HuH-7.5 (cell line): ENCODE data around the gene EPHA7.

Source experiments
- DNase-seq: peaks from one replicate; pipeline ENCODE4 v3.0.0; 2011; ENCODE audit warnings: low spot score

Gene EPHA7

GRCh38 chr6:93419304-93420162 is at the start of gene EPHA7:
EPHA7 (minus strand) TSS chr6:93419559; CDS start chr6:93419341, 218 bp downstream.
- peak; percentile 38 for DNase-seq

DNA sequence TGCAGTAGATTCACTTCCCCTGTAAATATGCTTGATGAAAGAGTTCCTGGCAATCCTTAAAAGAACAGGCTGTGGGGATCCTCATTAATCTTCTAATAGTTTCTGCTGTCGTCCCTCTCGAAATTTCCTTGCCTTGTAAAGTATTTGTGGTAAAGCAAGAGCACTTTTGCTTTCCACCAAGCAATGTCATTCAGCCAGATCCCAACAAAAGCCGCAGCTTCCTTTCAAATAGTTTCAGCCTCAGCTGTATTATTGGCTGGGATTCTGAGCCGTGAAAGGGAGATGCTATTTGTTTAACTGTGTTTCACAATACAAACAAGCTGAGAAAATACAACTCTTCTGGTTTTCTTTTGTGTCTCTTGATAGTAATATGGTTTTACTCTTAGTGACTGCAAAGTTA is 48.9 kb upstream of the EPHA7 start:
- no peak for DNase-seq

- no peak for DNase-seq
Observed at GRCh38 chr6:93454533-93454932, 35.2 kb upstream of the EPHA7 start.

- DNase-seq: no peak
Observed at GRCh38 chr6:93453956-93454355, 34.6 kb upstream of the EPHA7 start.

DNA sequence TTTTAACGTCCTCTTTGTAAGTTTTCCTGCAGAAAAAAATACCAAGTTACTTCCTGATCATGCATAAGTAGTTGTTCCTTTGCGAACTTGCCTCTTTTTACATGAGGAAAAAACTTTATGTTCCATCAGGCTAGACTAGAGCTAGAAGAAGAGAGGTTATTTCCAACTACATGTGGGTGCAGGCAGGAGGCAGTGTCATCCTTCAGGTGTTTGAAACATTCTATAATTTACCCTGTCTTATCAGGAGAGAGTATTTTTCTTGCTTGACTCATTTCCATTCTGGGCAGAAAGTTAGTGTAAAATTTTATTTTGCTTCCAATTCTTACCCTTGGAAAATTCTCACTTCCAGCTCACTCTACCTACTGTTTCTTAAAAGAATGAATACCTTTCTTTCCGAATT is 28.5 kb upstream of the EPHA7 start:
- no peak for DNase-seq

DNA sequence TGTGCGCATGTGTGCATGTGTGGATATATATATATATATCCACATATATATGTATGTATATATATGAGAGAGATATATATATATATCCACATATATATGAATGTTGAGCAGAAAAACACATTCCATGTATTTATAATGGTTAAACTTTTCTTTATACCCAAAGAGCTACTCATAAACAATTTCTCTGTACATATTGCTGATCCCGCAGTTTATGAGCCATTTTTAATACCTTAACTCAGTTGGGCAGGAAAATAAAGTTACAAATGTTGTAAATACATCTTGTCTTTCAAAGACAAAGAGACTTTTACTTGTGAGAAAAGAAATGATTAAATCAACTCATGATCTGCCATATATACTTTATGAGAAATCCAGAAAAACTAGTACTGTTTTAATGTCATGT is 18.1 kb upstream of the EPHA7 start:
- no peak for DNase-seq

DNA sequence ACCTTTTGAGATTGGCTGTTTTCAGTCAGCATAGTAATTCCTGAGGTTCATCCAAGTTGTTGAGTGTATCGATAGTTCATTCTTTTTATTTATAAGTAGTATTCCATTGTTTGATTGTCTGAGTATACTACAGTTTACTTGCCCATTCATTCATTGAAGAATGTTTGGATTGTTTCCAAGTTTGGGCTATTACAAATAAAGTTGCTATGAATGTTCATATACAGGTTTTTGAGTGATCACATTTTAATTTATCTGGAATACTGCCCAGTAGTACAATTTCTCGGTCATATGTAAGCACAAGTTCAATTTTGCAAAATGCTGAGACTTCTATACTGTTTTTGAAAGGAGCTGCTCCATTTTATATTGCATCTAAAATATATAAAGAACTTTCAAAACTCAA is 14.2 kb upstream of the EPHA7 start:
- DNase-seq: no peak

DNA sequence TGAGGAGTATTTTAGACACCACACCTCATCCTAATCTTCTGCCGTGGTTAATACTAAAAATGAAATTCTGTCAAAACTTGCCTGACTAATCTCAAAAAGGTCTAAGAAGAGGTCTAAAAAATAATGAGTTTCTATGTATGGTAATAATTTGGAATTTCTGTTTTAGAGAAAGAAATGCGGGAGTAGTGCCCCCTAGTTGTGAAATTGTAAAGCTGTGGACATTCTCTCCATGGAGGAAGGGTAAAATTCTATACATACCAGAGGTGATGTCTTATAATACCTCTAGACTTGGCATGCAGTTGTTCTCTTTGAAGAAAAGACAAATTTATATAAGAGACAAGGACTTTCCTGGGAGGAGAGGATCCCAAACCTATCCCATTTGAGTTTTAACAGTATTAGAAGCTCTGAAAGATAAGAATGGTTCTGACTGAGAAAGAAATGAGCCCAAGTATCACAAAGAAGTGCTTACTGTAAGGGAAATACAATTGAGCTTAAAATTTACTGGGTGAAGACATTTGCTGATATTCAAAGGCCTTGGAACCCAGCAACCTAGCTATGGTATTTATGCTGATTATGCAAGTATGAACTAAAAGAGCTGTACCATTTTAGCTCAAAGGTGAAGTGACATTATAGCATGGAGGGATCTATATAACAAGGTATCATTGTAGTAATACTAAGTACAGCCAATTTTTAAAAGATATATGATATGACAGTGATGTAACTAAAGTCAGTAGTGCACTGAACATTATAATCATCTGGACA is 5.1 kb upstream of the EPHA7 start:
- DNase-seq: no peak

DNA sequence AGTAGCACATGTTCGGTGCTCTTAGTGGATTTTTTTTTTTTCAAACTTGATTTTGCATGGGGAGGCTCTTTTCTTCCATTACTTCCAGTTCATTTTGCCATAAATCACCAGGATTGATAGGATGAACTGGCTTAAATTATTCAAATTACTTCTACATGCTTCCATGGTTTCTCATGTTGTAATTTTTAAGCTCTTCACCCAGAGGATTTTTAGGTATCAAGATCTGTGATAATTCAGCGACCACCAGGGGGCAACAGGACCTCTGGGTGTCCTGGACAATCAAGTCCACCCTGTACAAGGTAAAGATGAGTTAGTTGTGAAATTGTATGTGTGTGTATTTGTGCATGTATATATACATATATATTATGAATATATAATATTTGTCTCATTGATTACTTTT is 4.2 kb upstream of the EPHA7 start:
- no peak for DNase-seq

DNA sequence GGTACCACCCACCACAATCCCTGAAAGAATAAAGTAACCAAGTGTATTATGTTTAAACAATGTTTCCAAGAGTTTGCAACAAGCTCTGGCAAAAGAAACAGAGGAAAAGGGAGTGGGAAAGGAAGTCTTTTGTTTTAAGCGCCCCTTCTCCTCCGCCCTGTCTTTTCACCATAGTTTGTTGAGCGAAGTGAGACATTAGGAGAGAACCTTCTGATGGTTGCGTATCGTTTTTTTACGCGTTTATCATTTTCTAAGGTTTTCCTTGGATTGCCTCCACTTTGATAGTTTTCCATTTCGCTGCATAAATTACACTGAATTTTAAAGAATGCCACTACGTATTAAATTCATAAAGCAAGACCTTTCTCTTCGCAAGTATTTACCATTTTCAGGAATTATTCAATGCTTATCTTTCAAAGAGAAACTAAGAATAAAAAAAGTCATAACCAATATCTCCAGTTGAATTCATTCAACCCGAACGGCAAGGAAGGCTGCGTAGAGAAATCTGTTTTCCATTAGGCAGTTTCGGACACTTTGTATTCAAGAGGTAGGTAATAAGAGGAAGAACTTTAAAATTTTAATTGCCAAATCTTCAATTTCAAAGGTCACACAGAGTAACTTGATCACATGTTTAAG is 920 bp upstream of the EPHA7 start:
- DNase-seq: no peak

GRCh38 chr6:93418408-93419303 is 703 bp downstream of the EPHA7 start:
- DNase-seq: peak; percentile 23

DNA sequence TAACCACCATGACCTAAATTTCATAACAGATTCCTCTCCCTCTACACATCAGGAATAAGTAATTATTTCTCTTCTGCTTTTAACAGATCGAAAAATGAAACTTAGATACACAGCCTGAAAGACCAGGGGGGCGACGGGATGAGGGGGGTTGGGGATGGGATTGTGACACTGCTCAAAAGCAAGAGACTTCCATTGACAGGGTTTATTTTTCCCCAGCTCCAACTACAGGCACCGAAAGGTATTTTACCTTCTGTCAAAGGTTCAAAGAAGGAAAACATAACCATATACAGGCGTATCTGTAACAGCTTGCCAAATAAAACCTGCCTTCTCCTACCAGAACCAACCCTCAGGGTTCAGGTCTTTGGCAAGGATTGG is 1.3 kb downstream of the EPHA7 start:
- DNase-seq: no peak

DNA sequence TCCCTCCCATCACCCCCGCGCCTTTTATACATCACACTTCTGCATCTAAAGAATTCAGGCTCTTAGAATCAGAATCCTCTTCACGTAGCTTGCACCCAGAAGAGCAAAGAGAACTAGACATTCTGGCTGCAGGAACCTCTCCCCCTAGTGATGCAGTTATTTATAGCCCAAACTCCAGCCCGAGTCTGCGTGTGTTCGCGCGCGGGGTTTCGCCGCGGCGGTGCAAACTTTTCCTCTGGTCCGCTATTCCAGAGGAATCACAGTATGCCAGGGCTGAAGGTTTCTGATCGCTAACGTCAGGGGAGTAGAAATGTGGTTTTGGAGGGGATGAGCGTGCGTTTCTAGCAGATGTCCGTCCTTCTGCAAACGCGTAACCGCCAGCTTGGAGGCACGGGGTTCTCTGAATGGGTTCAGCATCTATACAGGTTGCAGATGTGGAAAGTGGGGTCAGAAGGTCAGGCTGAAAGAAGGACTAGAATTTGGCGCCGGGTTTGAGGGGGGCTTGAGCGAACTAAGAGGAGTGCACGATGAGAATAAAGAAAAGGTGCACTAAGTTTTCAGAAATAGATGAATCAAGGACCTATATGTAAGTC is 1.8 kb downstream of the EPHA7 start:
- no peak for DNase-seq

GRCh38 chr6:93416571-93417420 is 2.6 kb downstream of the EPHA7 start:
- DNase-seq: peak; percentile 16

DNA sequence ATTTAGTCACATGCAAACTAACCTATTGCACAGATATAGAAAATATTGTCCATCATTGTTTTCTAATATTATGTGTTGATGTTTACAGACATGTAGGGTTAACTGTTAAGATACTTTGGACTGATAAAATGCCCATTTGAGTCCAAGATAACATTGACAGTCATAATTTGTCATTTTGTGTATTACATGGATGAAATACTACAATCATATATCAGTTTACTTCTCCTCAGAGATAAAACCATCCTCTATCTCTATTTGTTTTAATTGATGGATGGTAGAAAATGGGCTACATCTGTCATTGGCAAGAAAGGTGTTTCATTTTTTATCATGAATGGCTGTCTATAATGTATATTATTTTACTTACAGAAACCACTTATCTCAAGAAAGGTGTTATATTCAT is 6.2 kb downstream of the EPHA7 start:
- no peak for DNase-seq

GRCh38 chr6:93412452-93412851 is 6.9 kb downstream of the EPHA7 start:
- DNase-seq: no peak

- no peak for DNase-seq
Observed at GRCh38 chr6:93407186-93407585, 12.2 kb downstream of the EPHA7 start.

- DNase-seq: no peak
Observed at GRCh38 chr6:93403390-93403789, 16.0 kb downstream of the EPHA7 start.

DNA sequence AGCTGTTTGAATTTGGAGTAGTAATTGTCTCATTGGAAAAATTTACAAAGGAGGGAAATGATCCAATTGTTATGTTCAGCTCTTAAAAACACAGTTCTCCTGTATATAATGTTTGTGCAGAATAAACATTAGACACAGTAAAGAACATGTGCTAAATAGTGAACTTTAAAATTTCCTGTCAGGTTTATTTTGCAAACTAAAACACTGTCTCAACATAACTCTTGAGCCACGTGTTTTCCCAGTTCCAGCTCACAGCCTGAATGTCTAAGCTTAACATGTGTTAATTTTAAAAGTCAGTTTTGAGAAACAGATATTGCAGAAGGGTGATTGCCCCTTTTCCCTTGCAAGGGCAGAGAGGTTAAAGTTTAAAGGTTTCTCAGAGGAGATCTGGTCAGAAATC is 20.6 kb downstream of the EPHA7 start:
- no peak for DNase-seq

- no peak for DNase-seq
Observed at GRCh38 chr6:93394471-93394870, 24.9 kb downstream of the EPHA7 start.
